Measurements from ENCODE around the gene SLC26A5.

The SLC26A5 gene

DNA sequence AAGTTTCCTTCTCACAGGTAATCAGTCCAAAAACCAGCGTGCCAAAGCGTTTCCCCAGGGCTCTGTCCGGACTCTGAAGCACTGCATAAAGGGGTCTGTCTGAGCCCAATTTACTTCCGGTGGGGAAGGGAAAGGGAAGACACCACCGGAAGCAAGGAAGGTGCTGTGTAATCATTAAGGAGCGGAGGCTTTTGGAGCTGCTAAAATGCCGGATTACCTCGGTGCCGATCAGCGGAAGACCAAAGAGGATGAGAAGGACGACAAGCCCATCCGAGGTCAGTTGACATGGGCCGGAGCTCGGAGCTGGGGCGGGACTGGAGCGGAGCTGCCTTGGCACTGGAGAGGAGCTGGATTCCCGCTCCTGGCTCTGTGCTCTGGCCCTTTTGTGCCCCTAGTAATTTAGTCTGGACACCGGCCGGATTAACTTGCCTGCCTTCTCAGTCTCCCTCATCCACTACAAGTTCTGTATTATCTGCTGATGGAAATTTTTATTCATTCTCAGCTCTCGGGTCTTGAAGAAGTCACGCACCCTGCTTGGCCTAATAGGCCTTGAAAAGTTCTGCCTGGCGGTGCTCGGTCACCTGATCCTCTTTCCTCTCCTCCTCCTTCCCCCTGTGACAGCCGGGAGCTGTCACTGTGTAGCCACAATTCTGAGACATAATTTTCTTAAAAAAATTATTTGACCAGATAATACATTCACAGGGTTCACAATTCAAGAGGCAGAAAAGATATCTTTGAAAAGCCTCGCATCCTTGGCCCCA is 98.3 kb downstream of the SLC26A5 start, which contains the start of gene PSMC2:
Gene PSMC2, plus strand, starts transcription at position 137 of the 761 bp plus-strand sequence. Its CDS starts 69 bp downstream, at position 206.
- peak; percentile 84 for DNase-seq (ENCODE audit: low spot score)

DNA sequence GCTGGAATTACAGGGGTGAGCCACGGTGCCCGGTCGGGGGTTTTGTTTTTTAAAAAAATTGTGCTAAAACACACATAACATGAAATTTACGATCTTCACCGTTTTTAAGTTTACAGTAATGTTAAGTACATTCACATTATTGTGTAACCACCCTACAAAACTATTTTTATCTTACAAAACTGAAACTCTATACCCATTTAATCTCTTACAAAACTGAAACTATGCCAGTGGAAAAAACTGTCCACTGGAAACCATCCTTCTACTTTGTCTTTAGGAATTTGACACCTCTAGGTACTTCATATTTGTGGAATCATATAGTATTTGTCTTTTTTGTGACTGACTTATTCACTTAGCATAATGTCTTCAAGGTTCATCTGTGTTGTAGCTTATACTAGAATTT is 99.6 kb downstream of the SLC26A5 start:
- DNase-seq (ENCODE audit: low spot score): no peak

DNA sequence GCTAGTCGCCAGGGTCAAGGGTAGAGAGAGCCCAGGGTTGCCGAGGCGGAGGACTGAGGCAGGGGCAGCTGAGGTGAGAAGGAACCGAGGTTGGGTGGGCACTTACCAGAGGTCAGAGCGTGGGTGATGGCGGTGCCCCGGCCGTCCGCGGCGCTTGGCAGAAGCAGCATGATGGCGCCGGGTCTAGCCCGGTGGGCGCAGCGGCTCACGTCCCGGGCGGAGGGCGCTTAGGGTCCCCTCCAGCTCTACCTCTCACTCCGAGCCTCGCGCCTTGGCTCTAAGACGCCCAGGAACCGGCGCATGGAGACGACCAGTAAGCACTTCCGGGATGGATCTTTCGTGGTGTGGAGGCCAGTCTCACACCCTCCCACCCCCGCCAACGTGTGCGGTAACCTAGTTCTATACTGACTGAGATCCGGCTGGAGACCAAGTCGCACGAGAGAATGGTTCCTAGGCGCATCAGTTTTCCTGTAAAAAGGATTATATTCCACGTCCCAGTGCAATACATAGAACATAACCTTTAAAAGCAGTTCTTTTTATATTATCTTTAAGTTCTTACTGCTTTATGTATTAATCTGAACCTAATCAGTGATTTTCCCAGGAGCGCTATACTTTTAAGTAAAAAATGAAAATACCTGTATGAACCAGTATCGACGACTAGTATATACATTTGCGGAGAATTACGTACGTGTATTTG is 101.4 kb downstream of the SLC26A5 start, which contains the start of gene DNAJC2:
Gene DNAJC2, minus strand, starts transcription at position 315 of the 697 bp plus-strand sequence. Its CDS starts 145 bp downstream, at position 170.
- peak; percentile 86 for DNase-seq (ENCODE audit: low spot score)

GRCh38 chr7:103343758-103344452 is 102.1 kb downstream of the SLC26A5 start:
- peak; percentile 9 for DNase-seq (ENCODE audit: low spot score)

DNA sequence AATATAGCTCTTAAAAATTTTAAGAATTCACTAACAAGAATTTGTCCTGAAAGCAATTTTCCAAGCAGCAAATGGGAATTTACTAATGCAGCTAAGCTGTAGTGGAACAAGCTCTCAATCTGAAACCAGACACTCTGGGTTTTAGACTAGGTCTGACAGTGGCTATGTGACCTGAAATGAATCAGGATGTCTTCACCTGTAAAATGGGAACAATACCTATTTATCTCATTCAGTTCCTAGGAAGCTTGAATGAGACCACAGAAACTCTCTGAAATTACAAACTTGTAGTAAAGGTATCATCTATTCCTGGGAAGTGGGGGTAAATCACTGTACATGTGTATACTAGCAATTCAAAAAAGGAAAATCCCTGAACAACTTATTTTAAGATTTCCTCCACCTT is 102.7 kb downstream of the SLC26A5 start:
- no peak for DNase-seq (ENCODE audit: low spot score)

GRCh38 chr7:103341466-103341865 is 104.5 kb downstream of the SLC26A5 start:
- no peak for DNase-seq (ENCODE audit: low spot score)

- no peak for DNase-seq (ENCODE audit: low spot score)
These were observed 107.1 kb downstream of the SLC26A5 start for GRCh38 chr7:103338864-103339263.

- DNase-seq (ENCODE audit: low spot score): no peak
These were observed 109.2 kb downstream of the SLC26A5 start for GRCh38 chr7:103336761-103337160.

- DNase-seq (ENCODE audit: low spot score): no peak
These were observed 120.3 kb downstream of the SLC26A5 start for GRCh38 chr7:103325744-103326143.

Measured in CD4-positive, alpha-beta T cell treated with Interleukin-6 at 100 ng/mL for 8 hours (primary cell).